GM19328 (cell line): Measurements from ENCODE around the gene APMAP.
"Not testable (repeated sequence)": the region's sequence is repeated elsewhere in the genome, so short reads cannot be mapped to it uniquely, and the experiment has no call there.

ENCODE experiments used
- ATAC-seq: cut with Tn5 transposase; IDR thresholded peaks from one replicate; pipeline ENCODE4 v1.9.1; 2021; ENCODE audit warnings: mild to moderate bottlenecking, moderate library complexity; ENCODE audit not compliant: unreplicated experiment

APMAP gene

DNA sequence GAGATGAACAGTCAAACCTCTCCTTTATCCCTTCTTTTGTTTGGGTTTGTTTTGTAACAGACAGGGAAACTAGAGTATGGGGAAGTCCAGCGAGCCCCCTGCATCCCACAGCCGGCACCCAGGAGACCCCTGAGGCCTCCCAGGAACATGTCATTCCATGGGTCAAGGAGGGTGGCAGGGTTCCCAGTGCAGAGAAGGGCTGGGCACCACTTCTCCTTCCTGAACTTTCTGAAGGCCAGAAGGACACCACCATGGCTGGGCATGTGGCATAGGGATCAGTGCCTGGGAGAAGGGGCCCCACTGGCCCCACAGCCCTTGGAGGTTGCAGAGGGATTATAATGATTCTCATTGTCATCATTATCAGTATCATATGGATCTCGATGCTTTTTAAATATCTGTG is 57.4 kb downstream of the APMAP start:
- no peak for ATAC-seq

DNA sequence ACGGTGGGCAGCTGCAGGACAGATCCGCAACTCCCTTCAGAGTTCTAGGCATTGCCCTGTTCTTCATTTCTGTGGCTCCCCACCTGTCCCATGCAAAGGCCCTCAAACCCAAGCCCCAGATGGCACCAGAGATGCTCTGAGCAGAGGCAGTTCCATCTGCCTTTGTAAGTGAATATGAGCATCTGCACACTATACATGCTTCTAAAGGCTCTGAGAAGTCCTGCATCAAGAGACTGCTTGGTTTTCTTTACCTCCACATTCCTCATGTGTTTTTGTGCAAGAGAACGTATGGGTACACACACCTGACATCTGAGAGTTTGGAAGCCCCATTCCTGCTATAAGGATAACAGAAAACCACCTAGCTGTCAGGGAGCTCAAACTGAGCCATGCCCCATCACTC is 57.8 kb downstream of the APMAP start:
- ATAC-seq = no peak

DNA sequence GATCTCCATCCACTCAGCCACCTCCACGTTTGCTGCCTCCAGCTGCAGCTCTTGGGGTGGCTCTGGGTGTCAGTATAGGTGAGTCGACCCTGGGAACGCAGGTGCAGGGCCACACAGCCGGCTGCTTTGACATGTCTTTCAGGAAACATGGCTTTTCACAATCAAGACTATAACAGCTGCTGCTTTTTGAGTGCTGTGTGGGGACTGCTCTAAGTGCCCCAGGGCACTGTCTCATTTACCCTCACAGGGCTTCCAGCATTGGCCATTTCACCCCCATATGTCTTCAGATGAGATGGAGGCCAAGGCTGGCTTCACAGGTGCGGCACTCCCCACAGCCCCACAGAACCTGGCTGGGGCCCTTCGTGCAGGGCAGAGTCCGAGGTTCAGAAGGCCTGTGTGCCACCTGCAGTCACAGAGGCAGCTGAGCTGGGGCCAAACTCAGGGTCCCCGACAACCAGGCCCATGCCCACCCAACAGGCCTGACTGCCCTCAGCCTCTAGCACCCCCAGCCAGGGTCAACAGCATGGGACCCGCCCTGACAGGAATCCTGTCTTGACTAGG is 58.4 kb downstream of the APMAP start:
- no peak for ATAC-seq

DNA sequence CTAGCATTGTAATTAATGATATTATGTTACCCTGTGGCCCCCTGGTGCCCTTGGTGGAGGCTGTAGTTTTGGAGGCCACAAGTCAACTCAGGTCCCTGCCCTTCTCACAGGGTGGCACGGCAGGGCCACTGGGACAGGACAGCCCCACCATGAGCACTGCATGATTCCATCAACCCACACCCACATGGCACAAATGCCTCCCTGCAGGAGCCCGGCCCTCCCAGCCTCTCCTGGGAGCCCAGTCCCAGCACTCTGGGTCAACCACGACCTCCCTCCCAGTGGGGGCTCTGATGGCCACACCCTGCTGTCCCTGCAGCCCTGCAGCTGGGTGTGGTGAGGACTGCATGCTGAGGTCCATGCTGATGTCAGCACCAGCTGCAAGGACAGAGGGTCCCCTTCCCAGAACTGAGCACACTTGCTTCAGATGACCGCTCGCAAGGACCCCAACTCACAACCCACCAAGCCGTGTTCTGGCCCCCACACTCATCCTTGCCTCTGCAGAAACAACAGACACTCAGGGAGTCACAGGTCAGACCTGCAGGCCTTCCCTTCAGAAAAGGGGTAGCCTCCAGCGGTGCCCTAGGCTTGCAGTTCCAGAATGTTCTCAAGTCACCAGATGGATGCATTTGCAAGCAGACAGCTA is 59.2 kb downstream of the APMAP start:
- ATAC-seq = no peak

DNA sequence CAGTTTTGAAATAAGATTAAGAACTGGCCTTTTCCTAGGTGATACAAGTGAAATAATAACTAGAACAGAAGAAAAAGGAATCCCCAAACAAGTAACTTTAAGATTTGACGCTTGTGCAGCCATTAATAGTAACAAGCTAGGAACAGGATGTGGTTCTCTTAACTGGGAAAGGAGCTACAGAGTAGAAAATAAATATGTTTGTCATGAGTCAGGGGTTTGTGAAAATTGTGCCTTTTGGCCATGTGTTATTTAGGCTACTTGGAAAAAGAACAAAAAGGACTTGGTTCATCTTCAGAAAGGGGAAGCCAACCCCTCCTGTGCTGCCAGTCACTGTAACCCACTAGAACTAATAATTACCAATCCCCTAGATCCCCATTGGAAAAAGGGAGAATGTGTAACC is 60.7 kb downstream of the APMAP start:
- not testable (repeated sequence) for ATAC-seq

DNA sequence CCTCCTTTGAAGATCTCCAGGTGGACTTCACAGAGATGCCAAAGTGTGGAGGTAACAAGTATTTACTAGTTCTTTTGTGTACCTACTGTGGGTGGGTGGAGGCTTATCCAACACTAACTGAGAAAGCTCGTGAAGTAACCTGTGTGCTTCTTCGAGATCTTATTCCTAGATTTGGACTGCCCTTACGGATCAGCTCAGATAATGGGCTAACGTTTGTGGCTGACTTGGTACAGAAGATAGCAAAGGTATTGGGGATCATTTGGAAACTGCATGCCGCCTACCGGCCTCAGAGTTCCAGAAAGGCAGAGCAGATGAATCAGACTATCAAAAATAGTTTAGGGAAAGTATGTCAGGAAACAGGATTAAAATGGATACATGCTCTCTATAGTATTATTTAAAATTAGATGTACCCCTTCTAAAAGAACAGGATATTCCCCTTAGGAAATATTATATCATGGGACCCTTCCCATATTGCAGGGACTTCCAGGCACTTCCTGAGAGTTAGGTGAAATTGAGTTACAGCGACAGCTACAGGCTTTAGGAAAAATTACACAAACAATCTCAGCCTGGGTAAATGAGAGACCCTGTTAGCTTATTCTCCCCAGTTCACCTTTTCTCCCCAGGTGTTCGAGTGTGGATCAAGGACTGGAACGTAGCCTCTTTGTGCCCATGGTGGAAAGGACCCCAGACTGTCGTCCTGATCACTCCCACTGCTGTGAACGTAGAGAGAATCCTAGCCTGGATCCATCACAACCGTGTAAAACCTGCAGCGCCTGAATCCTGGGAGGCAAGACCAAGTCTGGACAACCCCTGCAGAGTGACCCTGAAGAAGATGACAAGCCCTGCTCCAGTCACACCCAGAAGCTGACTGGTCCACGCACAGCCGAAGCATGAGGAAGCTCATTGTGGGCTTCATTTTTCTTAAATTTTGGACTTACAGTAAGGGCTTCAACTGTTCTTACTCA is 61.5 kb downstream of the APMAP start:
- not testable (repeated sequence) for ATAC-seq

DNA sequence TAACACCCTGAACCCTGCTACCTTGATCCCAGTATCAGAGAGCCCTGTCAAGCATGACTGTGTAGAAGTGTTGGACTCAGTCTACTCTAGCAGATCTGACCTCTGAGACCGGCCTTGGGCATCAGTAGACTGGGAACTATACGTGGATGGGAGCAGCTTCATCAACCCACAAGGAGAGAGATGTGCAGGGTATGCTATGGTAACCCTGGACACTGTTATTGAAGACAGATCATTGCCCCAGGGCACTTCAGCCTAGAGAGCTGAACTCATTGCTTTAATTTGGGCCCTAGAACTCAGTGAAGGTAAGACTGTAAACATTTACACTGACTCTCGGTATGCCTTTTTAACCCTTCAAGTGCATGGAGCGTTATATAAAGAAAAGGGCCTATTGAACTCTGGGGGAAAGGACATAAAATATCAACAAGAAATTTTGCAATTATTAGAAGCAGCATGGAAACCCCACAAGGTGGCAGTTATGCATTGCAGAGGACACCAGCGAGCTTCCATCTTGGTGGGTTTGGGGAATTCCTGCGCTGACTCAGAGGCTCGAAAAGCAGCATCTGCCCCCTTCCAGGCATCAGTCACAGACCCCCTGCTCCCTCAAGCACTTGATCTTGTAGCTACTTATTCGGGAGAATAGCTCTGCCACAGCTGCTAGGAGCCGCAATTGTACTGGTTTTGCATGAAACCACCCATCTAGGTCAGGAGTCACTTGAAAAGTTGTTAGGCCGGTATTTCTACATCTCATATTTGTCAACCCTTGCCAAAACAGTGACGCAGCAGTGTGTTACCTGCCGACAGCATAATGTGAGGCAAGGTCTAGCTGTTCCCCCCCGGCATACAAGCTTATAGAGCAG is 62.5 kb downstream of the APMAP start:
- not testable (repeated sequence) for ATAC-seq

DNA sequence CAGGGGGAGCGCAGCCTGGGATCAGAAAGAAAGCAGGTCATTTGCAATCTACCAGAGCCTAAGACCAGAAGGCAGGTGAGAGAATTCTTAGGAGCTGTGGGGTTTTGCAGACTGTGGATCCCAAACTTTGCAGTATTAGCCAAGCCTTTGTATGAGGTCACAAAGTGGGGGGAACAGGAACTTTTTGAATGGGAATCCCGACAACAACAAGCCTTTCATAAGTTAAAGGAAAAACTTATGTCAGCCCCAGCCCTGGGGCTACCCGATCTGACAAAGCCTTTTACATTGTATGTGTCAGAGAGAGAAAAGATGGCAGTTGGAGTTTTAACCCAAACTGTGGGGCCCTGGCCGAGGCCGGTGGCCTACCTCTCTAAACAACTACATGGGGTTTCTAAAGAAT is 63.3 kb downstream of the APMAP start:
- not testable (repeated sequence) for ATAC-seq

DNA sequence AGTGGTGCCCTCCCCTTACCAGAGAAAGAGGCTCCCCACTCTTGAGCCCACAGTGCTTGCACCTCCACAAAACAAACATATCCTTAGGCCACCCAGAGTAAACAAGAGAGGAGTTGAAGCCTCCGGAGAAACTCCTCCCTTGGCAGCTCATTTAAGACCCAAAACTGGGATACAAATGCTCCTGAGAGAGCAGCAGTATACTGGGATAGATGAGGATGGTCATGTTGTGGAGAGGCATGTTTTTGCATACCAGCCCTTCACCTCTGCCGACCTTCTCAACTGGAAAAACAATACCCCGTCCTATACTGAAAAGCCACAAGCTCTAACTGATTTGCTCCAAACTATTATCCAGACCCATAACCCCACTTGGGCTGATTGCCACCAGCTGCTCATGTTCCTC is 71.8 kb downstream of the APMAP start:
- ATAC-seq = not testable (repeated sequence)

DNA sequence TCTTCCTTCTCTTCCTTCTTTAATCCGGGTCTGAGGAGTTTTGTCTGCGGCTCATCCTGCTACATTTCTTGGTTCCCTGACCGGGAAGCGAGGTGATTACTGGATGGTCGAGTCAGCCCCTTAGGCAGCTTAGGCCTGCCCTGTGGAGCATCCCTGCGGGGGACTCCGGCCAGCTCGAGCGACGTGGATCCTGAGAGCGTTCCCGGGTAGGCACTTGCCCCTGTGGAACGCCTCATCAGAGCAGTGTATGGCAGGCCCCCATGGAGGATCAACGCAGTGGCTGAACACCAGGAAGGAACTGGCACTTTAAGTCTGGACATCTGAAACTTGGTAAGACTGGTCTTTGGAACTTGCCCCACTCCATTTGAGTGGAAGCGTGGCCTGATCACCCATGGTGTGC is 72.9 kb downstream of the APMAP start:
- not testable (repeated sequence) for ATAC-seq

DNA sequence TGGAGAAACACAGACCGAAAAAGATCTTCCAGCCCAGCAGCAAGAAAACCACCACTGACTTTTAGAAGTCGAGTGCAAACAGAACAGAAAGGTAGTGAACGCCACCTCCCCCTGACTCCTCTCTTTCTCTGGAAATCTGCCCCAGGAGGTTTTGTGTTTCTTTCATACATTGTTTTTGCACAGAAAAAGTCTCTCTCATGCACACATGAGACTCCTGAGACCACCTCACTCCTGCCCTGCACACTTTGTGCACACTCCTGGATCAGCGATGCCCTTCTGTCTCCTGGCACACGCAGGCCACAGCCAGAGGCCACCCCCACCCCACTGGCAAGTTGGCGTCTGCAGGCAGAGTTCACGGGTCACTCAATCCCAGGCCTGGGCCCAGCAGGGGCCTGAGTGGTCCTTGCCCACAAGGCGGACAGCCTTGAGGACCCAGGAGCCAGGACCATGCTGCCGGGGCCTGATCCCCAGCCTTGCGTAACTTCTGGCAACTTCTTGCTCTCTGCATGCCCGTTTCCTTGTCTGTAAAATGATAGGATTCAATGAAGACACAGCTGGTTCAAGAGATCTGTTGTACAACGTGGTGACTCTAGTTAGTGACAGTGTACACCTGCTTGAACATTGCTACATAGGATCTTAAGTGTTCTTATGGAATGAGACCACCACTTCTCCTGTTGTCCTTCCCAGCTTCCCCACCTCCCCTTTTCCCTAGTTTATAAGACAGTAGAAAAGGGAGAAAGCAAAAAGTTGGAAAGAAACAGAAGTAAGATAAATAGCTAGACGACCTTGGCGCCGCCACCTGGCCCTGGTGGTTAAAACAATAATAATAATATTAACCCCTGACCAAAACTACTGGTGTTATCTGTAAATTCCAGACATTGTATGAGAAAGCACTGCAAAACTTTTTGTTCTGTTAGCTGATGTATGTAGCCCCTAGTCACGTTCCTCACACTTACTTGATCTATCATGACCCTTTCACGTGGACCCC is 73.7 kb downstream of the APMAP start:
- no peak for ATAC-seq

DNA sequence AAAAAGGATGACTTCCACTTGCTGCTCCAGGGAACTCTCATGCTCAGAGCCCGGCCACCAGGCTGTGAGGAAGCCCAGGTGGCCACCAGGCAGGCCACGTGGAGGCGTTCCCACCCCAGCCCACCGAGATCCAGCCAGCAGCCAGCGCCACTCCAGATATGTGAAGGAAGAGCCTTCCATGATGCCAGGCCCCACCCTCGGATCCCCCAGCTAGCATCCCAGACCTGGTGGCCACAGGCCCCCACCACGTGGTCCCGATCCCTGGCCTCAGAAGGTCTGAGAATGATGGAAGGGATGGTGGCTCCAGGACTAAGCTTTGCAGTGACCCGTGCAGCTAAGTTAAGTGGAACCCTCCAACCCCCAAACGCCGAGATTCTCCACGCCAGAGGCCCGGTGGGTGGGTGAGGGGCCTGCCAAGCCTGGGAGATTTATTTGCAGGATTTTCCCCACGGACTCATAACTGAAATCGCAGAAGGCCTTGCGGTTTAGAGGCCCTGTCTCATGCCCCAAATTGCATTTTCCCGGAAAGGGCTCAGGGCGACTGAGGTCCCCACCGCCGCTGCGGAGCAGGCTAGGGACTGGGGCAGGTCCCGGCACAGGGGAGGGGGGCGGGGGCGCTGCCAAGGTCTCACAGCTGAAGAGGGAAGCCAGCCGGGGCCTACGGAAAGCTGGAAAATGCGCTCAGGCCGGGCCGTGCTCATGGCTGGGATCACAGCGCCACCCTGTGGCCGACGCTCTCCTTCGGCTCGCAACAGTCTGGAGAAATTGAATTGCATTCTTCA is 74.6 kb downstream of the APMAP start:
- ATAC-seq = no peak

DNA sequence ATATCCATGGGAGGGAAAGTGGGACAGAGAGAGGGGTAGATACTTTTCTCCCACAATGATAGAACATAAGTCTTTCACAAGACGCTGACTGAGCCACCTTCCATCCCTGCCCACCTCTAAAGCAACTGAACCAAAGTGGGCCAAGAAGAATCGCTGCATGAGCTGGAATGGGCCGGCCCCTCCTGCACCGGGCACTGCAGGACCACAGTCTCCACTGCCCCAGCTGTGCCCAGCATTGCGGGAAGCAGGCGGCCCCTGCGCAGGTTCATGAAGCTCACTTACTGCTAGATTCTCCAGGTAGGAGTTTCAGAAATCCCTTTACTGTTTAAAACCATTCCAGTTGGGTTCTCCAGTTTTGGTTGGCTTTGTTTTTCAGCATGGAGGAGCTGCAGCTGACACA is 75.5 kb downstream of the APMAP start:
- no peak for ATAC-seq

DNA sequence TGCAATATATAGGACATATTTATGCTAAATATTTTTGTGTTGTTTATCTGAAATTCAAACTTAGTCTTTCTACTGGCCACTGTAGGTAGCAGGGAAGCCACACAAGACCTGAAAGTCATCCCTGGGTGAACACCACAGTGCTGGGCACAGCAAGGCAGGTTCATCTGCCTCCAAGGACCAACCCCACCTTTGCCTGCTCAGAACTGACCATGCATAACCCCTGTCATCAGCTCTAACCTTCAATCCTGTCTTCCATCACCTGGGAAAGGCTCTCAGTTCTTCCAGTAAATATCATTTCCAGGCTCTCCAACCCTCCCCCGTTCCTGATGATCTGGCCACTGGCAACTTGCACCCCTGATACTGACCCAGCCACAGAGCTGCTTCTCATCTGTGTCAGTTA is 76.1 kb downstream of the APMAP start:
- ATAC-seq = no peak

DNA sequence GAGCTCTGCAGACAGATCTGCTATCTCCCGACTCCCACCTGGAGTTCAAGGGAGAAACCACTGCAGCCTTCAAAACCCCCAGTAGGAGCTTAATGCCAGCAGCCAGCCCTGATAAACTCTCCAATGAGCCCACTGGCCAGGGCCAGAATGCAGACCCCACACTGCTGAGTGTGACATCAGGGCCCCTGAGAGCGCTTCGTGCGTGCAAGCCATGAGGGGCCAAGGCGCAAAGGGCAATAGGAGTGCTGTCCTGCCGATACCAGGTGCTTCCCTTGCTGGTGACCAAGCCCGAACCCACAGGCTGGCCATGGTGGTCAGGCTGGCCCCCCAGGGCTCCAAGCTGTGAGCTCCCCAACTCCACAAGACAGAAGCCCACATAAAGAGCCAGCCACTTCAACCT is 76.7 kb downstream of the APMAP start:
- ATAC-seq = no peak

DNA sequence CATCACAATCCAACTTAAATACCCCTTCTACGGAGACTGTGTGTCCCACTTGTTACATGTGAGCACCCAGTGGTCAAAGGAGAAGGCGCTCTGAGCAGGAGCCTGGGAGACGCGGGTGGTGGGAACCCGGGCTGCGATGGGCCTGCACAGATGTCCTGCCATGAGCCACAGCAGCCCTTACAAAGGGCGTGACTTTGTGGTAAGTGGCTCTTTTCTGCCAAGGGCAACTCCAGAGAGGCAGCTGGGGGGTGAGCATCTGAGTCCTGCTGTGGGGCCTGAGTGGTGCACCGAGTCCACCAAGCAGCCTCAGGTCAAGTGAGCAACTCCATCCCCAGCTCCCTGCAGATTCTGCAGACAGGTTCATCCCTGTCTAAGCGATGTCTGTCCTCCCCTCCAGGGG is 77.1 kb downstream of the APMAP start:
- ATAC-seq = no peak

DNA sequence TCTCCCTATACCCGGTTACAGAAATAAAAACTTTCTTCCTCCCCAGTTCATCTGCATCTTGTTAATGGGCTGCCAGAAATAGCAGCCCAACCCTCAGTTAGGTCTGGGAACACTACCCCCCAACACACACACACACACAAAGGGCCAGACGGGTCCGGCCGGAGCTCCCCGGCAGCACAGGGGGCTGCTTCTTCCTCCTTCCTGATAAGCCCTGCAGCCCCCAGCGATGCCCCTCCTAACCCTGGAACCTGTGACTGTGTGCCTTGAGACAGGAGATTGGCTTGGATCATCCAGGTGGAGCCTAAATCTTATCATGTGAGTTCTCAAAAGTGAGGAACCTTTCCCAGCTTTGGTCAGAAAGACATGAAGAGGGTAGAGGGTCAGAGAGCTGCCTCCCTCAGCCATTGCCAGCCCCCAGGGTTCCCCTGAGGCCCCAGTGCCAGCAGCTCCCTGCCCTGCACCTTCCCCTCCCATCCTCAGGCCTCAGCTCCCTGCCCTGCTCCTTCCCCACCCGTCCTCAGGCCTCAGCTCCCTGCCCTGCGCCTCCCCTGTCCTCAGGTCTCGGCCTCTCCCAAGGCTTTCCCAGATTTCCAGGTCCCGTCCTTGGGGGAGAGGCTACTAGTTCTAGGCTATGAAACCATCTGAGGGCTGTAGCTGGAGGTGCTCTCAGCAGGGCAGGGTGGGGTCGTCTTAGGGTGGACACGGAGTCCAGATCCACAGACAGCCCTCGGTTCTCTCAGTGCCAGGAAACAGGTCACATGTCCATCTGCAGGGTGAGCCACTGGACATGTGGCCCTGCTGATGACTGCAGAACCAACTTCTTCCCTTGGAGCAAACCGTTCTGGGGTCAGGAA is 77.9 kb downstream of the APMAP start:
- no peak for ATAC-seq

DNA sequence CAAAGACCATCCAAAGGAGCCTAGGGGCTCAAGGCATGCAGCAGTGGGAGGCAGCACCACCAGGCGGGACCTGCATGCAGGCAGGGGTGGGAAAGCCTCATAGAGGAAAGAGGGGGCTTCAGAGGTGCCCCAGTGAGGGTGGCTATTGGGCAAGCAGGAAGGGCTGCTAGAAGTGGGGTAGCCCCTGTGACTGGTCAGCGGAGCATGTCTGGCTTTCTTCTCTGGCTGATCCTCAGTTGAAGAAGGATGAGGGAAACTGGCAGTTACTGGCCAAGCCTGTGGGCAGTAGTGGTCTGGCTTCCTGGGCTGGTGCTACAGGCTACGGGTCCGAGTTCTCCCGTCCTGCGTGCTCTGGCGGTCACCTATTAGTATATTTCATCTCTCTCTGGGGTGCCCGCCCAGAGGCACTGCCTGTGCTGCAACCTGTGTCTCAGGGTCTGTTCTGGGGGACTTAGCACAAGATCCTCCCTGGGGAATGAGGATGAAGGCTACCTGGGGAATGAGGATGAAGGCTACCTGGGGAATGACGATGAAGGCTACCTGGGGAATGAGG is 79.4 kb downstream of the APMAP start:
- ATAC-seq = no peak
